HG03175 (cell line): ENCODE measurements around the gene ZNF565.
"Not testable (repeated sequence)": the region's sequence is repeated elsewhere in the genome, so short reads cannot be mapped to it uniquely, and the experiment has no call there.

Experiments
- ATAC-seq: cut with Tn5 transposase; IDR thresholded peaks from one replicate; pipeline ENCODE4 v1.9.1; 2021; ENCODE audit warnings: mild to moderate bottlenecking, moderate library complexity; ENCODE audit not compliant: unreplicated experiment

ZNF565 gene

DNA sequence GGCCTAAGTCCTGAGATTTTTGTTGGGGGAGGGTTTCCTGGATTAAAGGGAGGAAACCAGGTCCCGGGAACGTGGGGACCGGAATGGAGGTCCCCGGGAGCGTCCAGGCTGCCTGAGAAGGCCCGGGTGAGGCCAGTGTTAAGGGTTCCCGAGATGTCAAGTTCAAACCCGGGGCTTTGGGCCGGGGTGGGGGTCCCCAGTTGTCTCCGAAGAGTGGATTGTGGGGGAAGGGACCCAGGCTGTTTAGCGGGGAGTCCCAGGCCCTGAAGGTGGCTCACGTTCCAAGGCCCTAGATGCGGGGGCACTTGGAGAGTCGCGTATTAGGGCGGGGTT, 62.5 kb downstream of the ZNF565 start:
- ATAC-seq, result no peak

DNA sequence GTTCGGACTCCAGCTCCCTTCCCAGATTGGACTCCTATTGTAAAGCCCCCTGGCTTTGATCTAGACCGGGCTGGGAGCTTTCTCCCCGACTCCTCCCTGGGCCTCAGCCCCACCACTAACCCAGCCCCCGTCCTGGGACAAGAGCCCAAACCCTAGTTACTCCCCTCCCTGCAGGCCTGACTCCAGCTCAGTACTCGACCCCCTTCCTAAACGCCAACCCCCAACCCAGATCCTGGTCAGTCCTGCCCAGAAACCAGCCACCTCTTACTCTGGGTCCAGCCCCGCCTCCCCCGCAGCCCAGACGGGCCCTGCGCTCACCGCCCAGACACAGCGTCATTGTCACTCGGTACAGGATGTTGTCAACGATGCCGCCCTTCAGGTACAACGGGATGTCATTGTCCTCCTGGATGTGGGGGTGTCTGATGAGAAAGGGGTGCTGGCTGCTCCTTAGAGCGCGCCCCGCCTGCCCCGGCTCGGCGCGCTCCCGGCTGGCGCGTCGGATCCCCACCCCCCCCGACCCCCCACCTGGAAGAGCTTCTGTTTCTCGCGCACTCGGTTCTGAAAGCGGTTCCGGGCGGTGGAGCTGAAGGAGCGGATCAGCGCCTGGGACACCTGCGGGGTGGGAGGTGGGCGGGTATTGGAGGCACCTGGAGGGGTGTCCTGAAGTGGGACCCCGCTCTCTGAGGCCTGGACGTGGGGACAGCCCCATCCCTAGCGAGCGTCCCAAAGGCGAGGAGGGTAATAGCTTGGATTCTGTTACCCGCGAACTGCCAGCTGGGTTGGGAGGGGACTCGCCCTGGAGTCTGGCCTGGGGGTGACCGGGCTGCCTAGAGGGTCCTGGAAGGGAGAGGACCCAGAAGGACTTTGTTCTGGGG, 63.1 kb downstream of the ZNF565 start:
- no peak for ATAC-seq

DNA sequence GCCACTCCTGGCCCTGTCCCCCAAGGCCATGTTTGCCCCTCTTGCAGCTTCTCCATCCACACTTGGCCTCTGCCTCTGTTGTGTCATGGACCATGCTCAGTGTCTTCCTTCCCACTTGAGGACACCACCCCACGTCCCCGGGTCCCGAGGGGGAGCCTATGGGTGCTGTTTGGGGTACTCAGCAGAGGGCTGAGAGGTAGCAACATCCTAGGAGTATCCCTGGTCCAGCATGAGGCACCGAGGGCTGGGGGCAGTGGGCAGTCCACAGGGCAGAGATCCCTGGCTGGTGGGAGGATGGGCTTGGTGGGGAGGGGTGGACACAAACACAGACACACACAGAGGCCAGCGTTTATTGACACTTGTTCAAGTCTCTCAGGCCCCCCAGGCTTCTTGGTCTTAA, 63.9 kb downstream of the ZNF565 start:
- no peak for ATAC-seq

DNA sequence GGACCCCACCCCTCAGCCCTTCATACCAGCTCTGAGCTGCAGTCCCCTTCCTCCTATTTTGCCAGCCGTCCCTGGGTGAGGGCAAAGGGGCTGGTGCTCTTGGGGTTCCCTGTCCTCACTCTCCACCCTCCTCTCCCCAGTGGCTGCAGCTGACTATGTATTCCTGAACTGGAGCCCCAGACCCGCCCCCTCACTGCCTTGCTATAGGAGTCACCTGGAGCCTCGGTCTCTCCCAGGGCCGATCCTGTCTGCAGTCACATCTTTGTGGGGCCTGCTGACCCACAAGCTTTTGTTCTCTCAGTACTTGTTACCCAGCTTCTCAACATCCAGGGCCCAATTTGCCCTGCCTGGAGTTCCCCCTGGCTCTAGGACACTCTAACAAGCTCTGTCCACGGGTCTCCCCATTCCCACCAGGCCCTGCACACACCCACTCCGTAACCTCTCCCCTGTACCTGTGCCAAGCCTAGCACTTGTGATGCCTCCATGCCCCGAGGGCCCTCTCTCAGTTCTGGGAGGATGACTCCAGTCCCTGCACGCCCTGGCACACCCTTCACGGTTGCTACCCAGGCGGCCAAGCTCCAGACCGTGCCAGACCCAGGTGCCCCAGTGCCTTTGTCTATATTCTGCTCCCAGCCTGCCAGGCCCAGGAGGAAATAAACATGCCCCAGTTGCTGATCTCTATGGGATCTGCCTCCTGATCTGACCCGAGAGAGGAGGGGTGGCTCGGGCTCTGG, 64.6 kb downstream of the ZNF565 start:
- no peak for ATAC-seq

DNA sequence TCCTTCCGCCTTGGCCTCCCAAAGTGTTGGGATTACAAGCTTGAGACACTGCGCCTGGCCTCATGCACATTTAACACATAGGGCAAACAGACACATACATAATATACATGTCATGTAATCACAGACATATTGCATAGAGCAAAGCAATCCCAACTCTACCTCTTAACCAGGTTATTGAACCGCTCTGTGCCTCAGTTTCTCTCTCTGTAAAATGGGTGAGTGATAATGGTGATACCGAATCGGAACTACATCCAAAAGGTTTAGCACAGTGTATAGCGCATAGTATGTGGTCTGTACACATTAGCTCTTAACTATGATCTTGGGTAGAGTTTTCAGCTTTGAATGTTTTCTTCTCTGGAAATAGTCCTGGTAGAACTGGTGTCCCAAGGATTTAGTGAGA, 69.8 kb downstream of the ZNF565 start:
- no peak for ATAC-seq

DNA sequence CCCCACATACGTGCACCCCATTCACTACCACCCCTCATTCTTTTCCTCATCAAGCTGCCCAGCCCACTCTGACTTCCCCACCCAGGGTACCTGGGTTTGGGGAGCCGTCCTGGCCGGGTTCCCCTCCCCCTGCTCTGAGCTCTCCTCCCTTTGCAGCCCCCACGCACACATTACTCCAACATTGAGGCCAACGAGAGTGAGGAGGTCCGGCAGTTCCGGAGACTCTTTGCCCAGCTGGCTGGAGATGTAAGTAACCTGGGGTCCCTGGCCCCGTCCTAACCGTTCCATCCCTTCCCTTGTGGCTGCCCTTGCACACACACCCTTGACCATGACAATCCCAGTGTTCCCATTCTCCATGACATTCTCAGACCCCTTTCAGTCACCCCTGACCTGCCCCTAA, 72.0 kb downstream of the ZNF565 start:
- ATAC-seq, result no peak

DNA sequence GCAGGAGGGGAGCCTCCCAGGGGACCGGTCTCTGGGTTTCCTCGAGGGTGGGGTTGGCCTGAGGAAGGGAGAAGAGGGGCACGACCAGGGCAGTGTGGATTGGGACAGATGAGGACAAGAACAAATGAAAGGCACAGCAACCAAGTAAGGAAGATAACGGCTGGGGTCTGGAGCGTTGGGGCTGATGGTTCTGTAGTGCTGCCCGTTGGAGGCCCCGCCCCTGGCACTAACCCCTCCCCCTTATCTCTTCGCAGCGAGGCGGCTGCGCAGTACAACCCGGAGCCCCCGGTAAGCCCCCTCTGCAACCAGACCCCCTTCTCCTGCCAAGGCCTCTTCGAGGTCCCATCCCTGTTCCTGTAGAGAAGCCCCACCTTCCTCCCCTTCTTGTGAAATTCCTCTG, 72.4 kb downstream of the ZNF565 start:
- ATAC-seq, result no peak

DNA sequence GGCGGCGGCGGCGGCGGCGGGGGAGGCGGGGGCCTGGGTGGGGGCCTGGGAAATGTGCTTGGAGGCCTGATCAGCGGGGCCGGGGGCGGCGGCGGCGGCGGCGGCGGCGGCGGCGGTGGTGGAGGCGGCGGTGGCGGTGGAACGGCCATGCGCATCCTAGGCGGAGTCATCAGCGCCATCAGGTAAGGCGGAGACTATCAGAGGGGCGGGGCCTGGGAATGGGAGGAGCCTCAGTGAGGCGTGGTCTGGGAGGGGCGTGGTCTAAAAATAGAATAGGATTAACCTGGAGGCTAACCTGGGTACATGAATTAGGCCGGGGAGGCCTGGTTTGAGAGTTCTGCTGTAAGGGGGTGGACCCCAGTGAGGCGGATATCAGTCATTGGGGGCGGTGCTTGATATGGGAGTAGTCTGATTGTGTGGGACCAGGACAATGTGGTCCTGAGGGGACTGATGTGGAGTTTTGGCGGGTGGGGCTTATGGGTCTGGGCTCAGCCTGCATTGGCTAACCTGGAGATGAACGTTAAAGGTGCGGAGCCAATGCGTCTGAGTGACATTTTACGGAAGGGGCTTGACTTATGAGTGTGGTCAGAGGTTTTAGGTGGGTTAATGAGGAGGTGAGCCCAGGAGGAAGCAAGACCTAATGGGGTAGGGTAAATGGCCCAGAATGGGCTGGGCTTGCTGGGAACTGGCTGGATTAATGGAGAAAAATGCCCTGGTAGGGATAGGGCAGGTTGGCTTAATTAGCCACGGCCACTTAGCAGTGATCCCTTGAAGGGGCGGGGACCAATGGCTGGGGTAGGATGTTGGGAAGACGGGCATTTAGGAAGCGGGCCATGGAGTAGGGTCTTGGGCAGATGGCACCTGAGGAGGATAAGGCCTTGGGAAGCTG, 73.2 kb downstream of the ZNF565 start:
- peak; percentile 46 for ATAC-seq

DNA sequence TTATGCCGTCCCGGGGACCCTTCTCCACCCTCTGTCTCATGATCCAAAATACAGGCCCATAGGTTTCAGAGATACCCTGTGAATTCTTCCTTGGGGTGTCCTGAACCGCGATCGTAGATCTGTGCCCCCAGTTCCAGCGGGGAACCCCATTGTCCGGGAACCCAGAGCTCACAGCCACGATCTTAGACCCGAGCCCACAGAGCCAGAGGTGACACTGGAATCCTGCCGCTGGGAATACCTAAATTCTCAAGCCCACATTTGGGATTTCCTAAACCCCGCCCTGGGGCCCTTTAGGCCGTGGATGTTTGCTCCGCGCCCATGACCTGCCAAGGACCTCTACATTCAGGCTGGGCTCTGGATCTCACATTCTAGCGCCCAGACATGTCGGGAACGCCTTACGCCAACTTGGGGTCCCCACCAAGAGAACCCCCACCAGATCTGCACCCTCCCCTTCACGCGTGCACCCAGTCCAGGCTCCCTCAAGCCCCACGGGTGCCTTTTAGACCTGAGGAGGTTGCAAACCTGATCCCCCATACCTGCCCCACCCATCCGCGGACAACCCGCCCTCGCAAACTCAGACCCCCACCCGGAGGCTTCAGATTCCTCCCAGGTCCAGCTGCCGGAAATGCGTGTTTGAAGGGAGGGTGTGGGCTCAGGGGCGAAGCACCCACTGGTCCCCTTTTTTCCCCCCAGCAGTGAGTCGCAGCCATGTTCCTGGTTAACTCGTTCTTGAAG, 74.0 kb downstream of the ZNF565 start:
- ATAC-seq, result no peak

DNA sequence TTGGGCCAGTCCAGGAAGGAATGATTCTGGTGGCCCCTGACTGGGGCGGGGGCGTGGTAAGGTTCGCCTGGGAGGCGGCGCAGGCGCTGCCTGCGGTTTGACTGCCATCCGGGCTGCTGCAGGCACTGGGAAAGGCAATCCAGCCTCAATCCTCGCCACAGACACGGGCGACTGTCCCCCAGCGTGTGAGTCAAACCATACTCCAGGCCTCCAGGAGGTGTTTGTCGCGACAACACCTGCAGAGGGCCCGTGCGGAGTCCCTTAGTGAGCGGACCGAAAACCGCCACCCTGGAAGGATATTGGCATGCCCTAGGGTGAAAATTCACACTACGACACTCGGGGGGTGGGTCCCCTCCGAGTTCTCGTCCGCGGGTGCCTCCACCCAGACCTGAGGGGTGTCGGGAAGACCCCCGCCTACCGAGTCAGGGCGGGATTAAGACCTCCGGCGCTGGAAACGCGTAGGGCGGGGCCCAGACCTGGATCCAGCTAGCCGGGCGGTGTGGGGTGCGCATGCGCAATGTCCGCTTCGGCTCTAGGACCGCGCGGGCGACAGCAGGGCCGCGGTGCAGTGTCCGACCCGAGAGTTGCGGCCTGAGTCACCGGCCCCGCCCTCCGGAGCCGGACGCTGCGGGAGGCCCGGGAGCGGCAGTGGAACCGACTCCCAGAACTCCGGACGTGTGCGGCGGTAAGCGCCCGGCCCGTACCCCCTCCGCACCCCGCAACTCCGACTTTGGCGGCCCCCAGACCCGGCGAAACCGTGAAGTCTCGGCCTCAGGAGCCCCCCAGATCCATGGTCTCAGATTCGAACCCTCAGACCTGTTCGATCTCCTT, 74.8 kb downstream of the ZNF565 start, which contains the start of gene CAPNS1:
TSS of gene CAPNS1 (plus strand) at position 594 of the 831 bp plus-strand sequence. CDS start 946 bp downstream, outside the sequence.
- ATAC-seq, result peak; percentile 85

DNA sequence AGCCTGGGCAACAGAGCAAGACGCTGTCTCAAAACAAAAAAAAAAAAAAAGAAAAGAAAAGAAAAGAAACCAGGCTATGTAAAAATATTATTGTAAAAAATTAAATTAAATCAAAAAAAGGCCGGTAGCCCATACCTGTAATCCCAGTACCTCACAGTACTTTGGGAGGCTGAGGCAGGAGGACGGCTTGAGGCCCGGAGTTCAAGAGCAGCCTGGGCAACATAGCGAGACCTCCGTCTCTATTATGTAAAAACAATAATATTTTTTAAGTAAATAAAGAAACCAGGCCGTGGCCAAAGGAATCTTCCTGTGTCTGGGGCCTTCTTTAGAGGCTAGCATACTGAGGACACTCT, 75.4 kb downstream of the ZNF565 start:
- ATAC-seq, result no peak

DNA sequence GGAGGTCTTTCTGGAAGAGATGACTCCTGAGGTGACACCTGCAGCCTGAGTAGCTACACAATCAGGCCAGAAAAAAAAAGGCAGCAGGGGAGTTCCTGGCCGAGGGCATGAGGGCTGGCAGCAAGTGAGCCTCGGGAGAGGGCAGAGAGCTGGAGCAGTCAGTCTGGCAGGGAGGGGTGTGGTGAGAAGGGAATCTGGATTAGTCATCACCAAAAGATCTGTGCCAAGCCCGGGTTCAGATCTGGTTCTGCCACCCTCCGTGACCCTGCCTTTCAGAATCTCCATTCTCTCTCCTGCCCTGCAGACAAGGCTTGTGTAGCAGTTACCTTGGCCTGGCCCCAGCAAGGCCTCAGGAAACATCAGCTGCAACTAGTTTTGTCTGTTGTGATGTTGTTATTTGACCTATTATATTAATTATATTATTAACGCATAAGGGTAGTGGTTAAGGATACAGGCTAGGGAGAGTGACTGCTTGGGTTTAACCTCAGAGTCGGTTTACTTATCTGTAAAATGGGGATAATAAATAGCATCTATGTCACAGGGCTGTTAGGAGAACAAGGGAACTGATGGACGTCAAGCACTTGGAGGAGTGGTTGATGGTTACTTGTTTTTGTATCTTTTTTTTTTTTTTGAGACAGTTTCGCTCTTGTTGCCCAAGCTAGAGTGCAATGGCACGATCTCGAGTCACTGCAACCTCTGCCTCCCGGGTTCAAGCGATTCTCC, 77.3 kb downstream of the ZNF565 start:
- ATAC-seq, result no peak

DNA sequence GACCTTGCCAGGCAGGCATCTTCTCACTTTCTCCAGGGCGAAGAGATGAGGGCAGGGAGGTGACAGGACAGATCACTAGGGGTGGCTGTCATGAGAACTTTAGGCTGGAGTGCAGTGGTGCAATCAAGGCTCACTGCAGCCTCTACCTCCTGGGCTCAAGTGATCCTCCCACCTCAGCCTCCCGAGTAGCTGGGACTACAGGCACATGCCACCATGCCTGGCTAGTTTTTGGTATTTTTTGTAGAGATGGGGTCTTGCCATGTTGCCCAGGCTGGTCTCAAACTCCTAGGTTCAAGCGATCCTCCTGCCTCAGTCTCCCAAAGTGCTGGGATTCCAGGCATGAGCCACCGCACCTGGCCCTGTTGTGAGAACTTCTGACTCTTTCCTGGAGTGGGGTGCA, 79.6 kb downstream of the ZNF565 start:
- ATAC-seq, result not testable (repeated sequence)
